SK-N-SH (cell line): ENCODE data around the gene MMP14. TPM values are rescaled to one million over a fixed set of nuclear protein-coding genes. Genes with fewer than 3 reads are reported as not detected.

Source experiments
- CTCF ChIA-PET: fragments of 300-600, 350-600 bp; formaldehyde crosslinking; extraction: SDS; loops from one replicate; lab custom pipeline; 2021; lab: Yijun Ruan, JAX
- POLR2A ChIA-PET: fragments of 350-600 bp; sonication (Branson Sonifier 250); formaldehyde crosslinking; extraction: SDS; loops from one replicate; lab custom pipeline; 2020; ENCODE audit warnings: antibody characterized with exemption, inconsistent platforms; lab: Yijun Ruan, JAX
- DNase-seq: peaks from one replicate; pipeline ENCODE4 v3.0.0; 2012
- H2AFZ ChIP-seq: fragments of 200-600 bp; sonication (generic); 2 replicates; pipeline ENCODE4 v1.8.1; 2016; ENCODE audit warnings: antibody characterized with exemption, mild to moderate bottlenecking, low read depth
- H3F3A ChIP-seq: fragments of 200-600 bp; sonication (generic); replicated peaks from 2 replicates; pipeline ENCODE3; 2016; ENCODE audit warnings: antibody characterized with exemption, mild to moderate bottlenecking; ENCODE audit not compliant: insufficient read depth
- H3K27ac ChIP-seq, 2 experiments: fragments of 200-500 bp in 1 of 2; fragments of 200-600 bp in 1 of 2; sonication (Bioruptor generic) in 1 of 2; sonication (generic), shearing (Covaris generic) in 1 of 2; 2 replicates each; pipeline versions ENCODE4 v1.5.1 to v1.6.1; 2014 to 2016; ENCODE audit warnings: low read depth in 2 of 2, inconsistent platforms in 1 of 2, low read length in 1 of 2, mild to moderate bottlenecking in 1 of 2, mixed read lengths in 1 of 2
- H3K27me3 ChIP-seq: fragments of 200-600 bp; sonication (generic), shearing (Covaris generic); 2 replicates; pipeline ENCODE4 v1.6.1; 2016; ENCODE audit warnings: mixed run types; ENCODE audit not compliant: insufficient read depth
- H3K36me3 ChIP-seq, 2 experiments: fragments of 200-500 bp in 1 of 2; fragments of 200-600 bp in 1 of 2; sonication (Bioruptor generic) in 1 of 2; sonication (generic) in 1 of 2; replicated peaks in 1 of 2; 2 replicates each; pipeline versions ENCODE3 to v1.5.1; 2014 to 2016; ENCODE audit warnings: low read length in 1 of 2, mild to moderate bottlenecking in 1 of 2; ENCODE audit not compliant: insufficient read depth in 2 of 2, control insufficient read depth in 1 of 2
- H3K4me1 ChIP-seq, 2 experiments: fragments of 200-500 bp in 1 of 2; fragments of 200-600 bp in 1 of 2; sonication (Bioruptor generic) in 1 of 2; sonication (generic), shearing (Covaris generic) in 1 of 2; 2 replicates each; pipeline versions ENCODE4 v1.5.1 to v1.6.1; 2014 to 2016; ENCODE audit warnings: low read depth in 1 of 2, low read length in 1 of 2, mixed run types in 1 of 2; ENCODE audit not compliant: insufficient read depth in 2 of 2, control insufficient read depth in 1 of 2
- H3K4me2 ChIP-seq: fragments of 200-600 bp; sonication (generic), shearing (Covaris generic); 2 replicates; pipeline ENCODE4 v1.6.1; 2017; ENCODE audit warnings: mixed run types
- H3K4me3 ChIP-seq, 2 experiments: fragments of 200-500 bp in 1 of 2; fragments of 200-600 bp in 1 of 2; sonication (Bioruptor generic) in 1 of 2; sonication (generic), shearing (Covaris generic) in 1 of 2; 2 replicates each; pipeline versions ENCODE4 v1.5.1 to v1.8.1; 2014 to 2016; ENCODE audit warnings: low read depth in 2 of 2, inconsistent platforms in 1 of 2, low read length in 1 of 2, mild to moderate bottlenecking in 1 of 2, mixed read lengths in 1 of 2, moderate library complexity in 1 of 2
- H3K79me2 ChIP-seq: fragments of 200-600 bp; sonication (generic); 2 replicates; pipeline ENCODE4 v1.8.1; 2017; ENCODE audit warnings: mild to moderate bottlenecking; ENCODE audit not compliant: insufficient read depth
- H3K9ac ChIP-seq: fragments of 200-600 bp; sonication (generic); 2 replicates; pipeline ENCODE4 v1.6.1; 2017; ENCODE audit warnings: mixed run types
- H3K9me2 ChIP-seq: fragments of 200-600 bp; sonication (generic); 2 replicates; pipeline ENCODE4 v1.6.1; 2017; ENCODE audit warnings: mixed run types
- H3K9me3 ChIP-seq: fragments of 200-600 bp; sonication (generic); 2 replicates; pipeline ENCODE4 v1.6.1; 2017; ENCODE audit warnings: mixed run types, mild to moderate bottlenecking, moderate library complexity
- H4K20me1 ChIP-seq: fragments of 200-600 bp; sonication (generic); 2 replicates; pipeline ENCODE4 v1.6.1; 2017; ENCODE audit warnings: mild to moderate bottlenecking, mixed run types; ENCODE audit not compliant: insufficient read depth
- CHD2 ChIP-seq: fragments of 150-350 bp; IDR thresholded peaks from 2 replicates; pipeline ENCODE4 v1.6.1; 2018; ENCODE audit warnings: low read length; ENCODE audit not compliant: partially characterized antibody
- CTCF ChIP-seq: fragments of 200-600 bp; sonication (generic); IDR thresholded peaks from 2 replicates; pipeline ENCODE4 v1.6.1; 2017; ENCODE audit warnings: antibody characterized with exemption, mild to moderate bottlenecking, moderate library complexity
- ELF1 ChIP-seq: IDR thresholded peaks from 2 replicates; pipeline ENCODE4 v1.4.0; 2012
- EZH2phosphoT487 ChIP-seq: fragments of 200-600 bp; sonication (generic); IDR thresholded peaks from 2 replicates; pipeline ENCODE4 v1.6.1; 2017; ENCODE audit warnings: low read depth, mixed run types, mild to moderate bottlenecking, antibody characterized with exemption, moderate library complexity, borderline replicate concordance
- FOSL2 ChIP-seq: IDR thresholded peaks from 2 replicates; pipeline ENCODE4 v1.4.0; 2012; ENCODE audit warnings: low read depth, mild to moderate bottlenecking, moderate library complexity, borderline replicate concordance
- FOXJ3 ChIP-seq: sonication (generic); formaldehyde crosslinking; IDR thresholded peaks from 2 replicates; pipeline ENCODE4 v1.5.1; 2020; ENCODE audit warnings: mild to moderate bottlenecking, missing genetic modification reagents
- FOXM1 ChIP-seq: IDR thresholded peaks from 2 replicates; pipeline ENCODE4 v1.4.0; 2012; ENCODE audit warnings: low read depth, mild to moderate bottlenecking
- MAX ChIP-seq: IDR thresholded peaks from 2 replicates; pipeline ENCODE4 v1.4.0; 2012; ENCODE audit warnings: low read depth
- MEF2A ChIP-seq: IDR thresholded peaks from 2 replicates; pipeline ENCODE4 v1.4.0; 2012; ENCODE audit warnings: low read depth, borderline replicate concordance
- MXI1 ChIP-seq: IDR thresholded peaks from 2 replicates; pipeline ENCODE4 v1.6.1; 2012; ENCODE audit warnings: mild to moderate bottlenecking, low read depth, low read length, improper control_type of control experiment
- NRF1 ChIP-seq: IDR thresholded peaks from 2 replicates; pipeline ENCODE4 v1.6.1; 2012; ENCODE audit warnings: low read depth, mild to moderate bottlenecking, low read length
- PBX3 ChIP-seq: IDR thresholded peaks from 2 replicates; pipeline ENCODE4; 2012
- POLR2AphosphoS5 ChIP-seq: IDR thresholded peaks from 2 replicates; pipeline ENCODE4 v1.6.1; 2012; ENCODE audit warnings: low read depth, low read length
- SIN3A ChIP-seq: IDR thresholded peaks from 2 replicates; pipeline ENCODE4 v1.6.1; 2012; ENCODE audit warnings: low read depth, mild to moderate bottlenecking, low read length, moderate library complexity, borderline replicate concordance
- SMC3 ChIP-seq: IDR thresholded peaks from 2 replicates; pipeline ENCODE4 v1.6.1; 2012; ENCODE audit warnings: low read depth, low read length, improper control_type of control experiment
- TEAD4 ChIP-seq: IDR thresholded peaks from 2 replicates; pipeline ENCODE4 v1.4.0; 2012; ENCODE audit warnings: mild to moderate bottlenecking, borderline replicate concordance; ENCODE audit not compliant: insufficient read depth
- USF2 ChIP-seq: fragments of 150-350 bp; IDR thresholded peaks from 2 replicates; pipeline ENCODE4 v1.6.1; 2017; ENCODE audit warnings: antibody characterized with exemption, low read length, low read depth, borderline replicate concordance
- WGBS: methylation state at CpG from one replicate; pipeline ENCODE4 v1.1.6; 2017; ENCODE audit warnings: low lambda C conversion rate; 5-methylcytosine and 5-hydroxymethylcytosine counted together
- polyA plus RNA-seq, 3 experiments: library from polyadenylated mRNA; depleted of rRNA; stranded (reverse); fragments of >200 nt; gene quantifications; 2 replicates each; pipeline ENCODE4 v1.2.3, GENCODE V29; 2012

MMP14 gene
- polyA plus RNA-seq, 1 of the 3 experiments (the other 2 are of a cell fraction) = 139 TPM

GRCh38 chr14:22835505-22835904, 880 bp upstream of the MMP14 start:
- no peak for DNase-seq
- ChIA-PET CTCF (interaction anchor here (1.1 to 6.4 kb wide), 5 partner anchors 13 to 222 kb away, joined by 3 to 45 read pairs (median 11); partner anchors contain the start of gene CDH24), POLR2A (interaction anchor here (1.1 to 1.6 kb wide), 3 partner anchors 9 to 13 kb away, joined by 3 to 6 read pairs (median 3); no protein-coding TSS in a partner anchor)
- Histone ChIP-seq H3K4me2 (peak overlapping the region; percentile 76; the same call in 1 of the 2 replicates), H3K9me3 (no peaks in the 10 kb centered on the region), H3K4me3 (no peak overlapping the region), H3K36me3 (peaks cover 19 to 24% of the 10 kb centered on the region in 2 experiments), H3K4me1 (peaks cover 0 to 10% of the 10 kb centered on the region in 2 experiments; a peak in 1 of 4 replicates), H2AFZ (no peak overlapping the region), H4K20me1 (no peaks in the 10 kb centered on the region), H3K27me3 (no peaks in the 10 kb centered on the region), H3K27ac (peak overlapping the region in 1 of 2 experiments; percentile 64; a peak in 1 of 4 replicates), H3K9ac (no peak overlapping the region), H3F3A (peaks cover 12% of the 10 kb centered on the region), H3K79me2 (peaks cover 56% of the 10 kb centered on the region), H3K9me2 (no peaks in the 10 kb centered on the region)
- no peak for TF ChIP-seq EZH2phosphoT487
- no peak for TF ChIP-seq POLR2AphosphoS5
- TF ChIP-seq MXI1 = no peak
- no peak for TF ChIP-seq FOXJ3 (CRISPR knock-in tag)
- TF ChIP-seq SIN3A = no peak
- no peak for TF ChIP-seq FOXM1
- no peak for TF ChIP-seq SMC3
- no peak for TF ChIP-seq CHD2
- TF ChIP-seq FOSL2 = no peak
- no peak for TF ChIP-seq ELF1
- WGBS = 88% methylated on average over 3 of the region's 3 CpGs

- DNase-seq = peak; percentile 62
- peak overlapping the region; percentile 76 for H3K4me2 ChIP-seq
- H3K36me3 ChIP-seq = peaks cover 17 to 19% of the 10 kb centered on the region in 2 experiments
- H3K9me2 ChIP-seq = no peaks in the 10 kb centered on the region
- TF ChIP-seq TEAD4 (no peak), MEF2A (no peak), SMC3 (no peak), NRF1 (0 out of 2 replicates have a peak, but pooled peaks have one; percentile 21), USF2 (no peak), PBX3 (no peak), FOXM1 (no peak), CTCF (0 out of 2 replicates have a peak, but pooled peaks have one; percentile 8), FOXJ3 (CRISPR knock-in tag) (no peak), MAX (peak; percentile 39; the same call in 1 of the 2 replicates)
- WGBS = 70% methylated on average over 55 of the region's 57 CpGs
- peaks cover 12% of the 10 kb centered on the region for H3F3A ChIP-seq
- peak overlapping the region; percentile 88 for H3K9ac ChIP-seq
- ChIA-PET CTCF (interaction anchor here (0.8 to 6.2 kb wide), 4 partner anchors 11 to 16 kb away, joined by 3 to 59 read pairs (median 26); no protein-coding TSS in a partner anchor), POLR2A (interaction anchor here (2.6 kb wide), 1 partner anchor 12 kb away, joined by 12 read pairs; no protein-coding TSS in a partner anchor)
- peak overlapping the region in 1 of 2 experiments; percentile 64; a peak in 2 of 4 replicates for H3K27ac ChIP-seq
- H2AFZ ChIP-seq = no peak overlapping the region
- H4K20me1 ChIP-seq = no peaks in the 10 kb centered on the region
- no peaks in the 10 kb centered on the region for H3K27me3 ChIP-seq
- H3K4me1 ChIP-seq = peaks cover 0 to 10% of the 10 kb centered on the region in 2 experiments; a peak in 1 of 4 replicates
- H3K9me3 ChIP-seq = no peaks in the 10 kb centered on the region
- H3K4me3 ChIP-seq = peak overlapping the region; percentile 54 to 71
- H3K79me2 ChIP-seq = peaks cover 44% of the 10 kb centered on the region
These were observed 847 bp downstream of the MMP14 start for GRCh38 chr14:22837114-22837749.
